GM19328 (cell line): Measurements from ENCODE around the gene PRKCA.

ENCODE experiments used
- ATAC-seq: cut with Tn5 transposase; IDR thresholded peaks from one replicate; pipeline ENCODE4 v1.9.1; 2021; ENCODE audit warnings: mild to moderate bottlenecking, moderate library complexity; ENCODE audit not compliant: unreplicated experiment

PRKCA gene

DNA sequence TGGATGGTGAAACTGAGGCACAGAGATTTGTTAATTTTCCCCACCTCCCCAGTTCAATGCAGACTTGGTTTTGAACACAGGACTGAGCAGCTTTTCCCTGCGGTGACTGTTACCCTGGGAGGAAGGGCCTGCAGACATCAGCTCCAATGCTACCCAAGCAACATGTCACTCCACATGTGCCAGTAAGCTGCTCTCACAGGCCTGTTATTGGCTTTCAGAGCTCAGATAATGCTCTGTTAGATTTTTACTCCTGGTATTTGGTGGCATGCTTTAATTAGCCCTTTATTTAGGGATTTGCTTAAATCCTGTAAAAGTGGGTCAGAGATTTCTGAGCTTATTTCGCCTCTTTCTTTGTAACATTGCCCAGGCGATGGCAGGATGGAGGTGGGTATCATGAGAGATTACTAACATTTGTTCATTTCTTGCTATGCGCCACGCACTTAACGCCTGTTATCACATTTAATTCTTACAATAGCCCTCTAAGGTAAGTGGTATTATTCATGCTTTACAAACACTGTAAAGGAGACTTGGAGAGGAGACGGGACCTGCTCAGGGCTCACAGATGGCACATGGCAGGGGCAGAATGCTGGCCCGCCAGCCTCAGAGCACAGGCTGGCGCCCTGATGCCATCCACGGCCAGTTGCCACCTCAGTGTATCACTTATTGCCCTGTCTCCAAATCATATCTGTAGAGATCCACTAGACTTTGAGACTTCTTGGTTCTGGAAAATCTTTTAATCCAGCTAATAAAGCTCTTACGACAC lies 448.5 kb downstream of the PRKCA start:
- no peak for ATAC-seq

DNA sequence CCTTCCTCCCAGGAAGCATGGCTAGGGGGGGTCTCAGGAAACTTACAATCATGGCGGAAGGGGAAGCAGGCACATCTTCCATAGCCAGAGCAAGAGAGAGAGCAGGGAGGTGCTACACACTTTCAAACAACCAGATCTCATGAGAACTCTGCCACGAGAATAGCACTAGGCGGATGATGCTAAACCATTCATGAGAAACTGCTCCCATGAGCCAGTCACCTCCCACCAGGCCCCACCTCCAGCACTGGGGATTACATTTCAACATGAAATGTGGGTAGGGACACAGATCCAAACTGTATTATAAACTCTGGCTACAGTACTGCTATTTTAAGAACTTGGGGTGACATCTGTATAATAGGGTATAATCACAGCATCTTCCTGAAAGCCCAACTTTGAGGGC lies 449.4 kb downstream of the PRKCA start:
- no peak for ATAC-seq

DNA sequence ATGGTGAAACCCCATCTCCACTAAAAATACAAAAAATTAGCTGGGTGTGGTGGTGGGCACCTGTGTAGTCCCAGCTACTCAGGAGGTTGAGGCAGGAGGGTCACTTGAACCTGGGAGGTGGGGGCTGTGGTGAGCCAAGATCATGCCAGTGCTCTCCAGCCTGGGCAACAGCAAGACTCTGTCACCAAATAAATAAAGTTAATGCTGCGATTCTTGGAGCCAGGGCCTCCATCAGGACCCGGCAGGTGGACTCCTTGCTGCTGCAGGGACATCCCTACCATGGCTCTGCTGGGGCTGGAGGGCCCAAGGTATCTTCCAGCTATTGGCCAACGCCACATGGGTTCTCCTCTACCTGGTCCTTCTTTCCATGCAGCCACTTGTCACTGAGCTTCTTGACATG lies 450.0 kb downstream of the PRKCA start:
- no peak for ATAC-seq

DNA sequence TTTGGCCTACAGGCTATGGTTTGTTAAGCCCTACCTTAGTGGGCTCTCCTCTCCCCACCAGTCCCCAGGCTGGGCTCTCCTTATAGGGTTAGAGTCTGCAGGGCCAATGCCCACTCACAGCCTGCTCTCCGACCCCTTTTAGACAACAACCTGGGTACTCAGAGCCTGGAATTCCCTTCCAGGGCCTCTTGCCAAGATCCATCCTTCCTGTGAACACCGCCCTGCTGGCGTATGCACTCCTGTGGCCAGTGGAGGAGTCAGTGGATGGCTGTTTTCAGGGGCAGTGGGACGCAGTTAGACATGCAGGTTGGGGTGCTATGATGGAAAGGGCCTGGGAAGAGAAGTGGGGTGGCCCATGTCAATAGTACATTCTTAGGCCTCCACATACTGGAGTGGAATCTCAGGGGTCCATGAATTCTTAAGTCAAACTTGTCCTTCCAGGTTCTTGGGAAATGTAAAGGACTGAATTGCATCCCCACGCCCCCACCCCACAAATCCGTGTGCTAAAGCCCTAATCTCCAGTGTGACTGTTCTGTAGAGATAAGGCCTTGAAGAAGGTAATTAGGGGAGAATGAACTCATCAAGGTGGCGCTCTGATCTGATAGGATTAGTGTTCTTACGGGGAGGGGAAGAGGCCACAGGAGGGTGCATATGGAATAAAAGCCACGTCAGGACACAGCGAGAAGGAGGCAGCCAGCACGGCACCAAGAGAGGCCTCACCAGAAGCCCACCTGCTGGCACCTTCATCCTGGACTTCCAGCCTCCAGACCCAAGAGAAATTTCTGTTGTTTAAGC lies 450.9 kb downstream of the PRKCA start:
- ATAC-seq, result no peak

DNA sequence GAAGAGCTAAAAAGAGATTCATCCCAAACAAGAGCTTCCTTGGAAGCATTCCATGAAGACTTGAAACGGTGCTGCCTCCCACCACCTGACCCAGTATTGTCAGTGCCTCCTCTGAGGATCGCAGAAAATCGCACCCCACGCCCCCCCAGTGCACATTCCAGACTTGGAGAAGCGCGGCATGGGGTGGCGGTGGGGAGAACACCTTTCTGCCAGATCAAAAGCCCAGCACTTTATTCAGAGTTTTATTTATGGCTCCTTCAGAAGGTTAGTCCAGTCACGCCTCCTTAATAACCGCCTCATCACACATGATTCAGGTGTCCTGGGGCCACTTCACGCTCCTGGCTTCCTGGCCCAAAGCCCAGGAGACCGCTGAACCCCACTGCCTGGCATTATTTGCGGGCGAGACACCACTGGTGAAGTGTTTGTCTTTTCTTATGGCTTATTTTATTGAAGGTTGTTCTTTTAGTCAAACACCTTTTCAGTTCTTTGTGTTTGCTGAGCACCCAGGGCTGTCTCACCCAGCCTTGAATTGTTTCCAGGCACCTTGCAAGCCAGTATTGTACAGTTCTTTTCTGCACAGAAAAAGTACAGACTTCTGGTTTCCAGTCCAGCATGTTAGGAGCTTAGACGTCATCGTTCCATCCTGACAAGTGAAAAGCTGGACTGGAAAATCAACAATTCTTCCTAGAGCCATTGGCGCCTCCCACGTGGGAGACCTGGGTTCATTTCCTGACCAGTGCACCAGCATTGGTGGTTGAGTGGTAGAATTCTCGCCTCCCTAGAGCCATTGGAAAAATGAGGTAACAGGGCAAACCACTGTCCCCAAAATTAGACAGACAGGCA lies 452.9 kb downstream of the PRKCA start:
- ATAC-seq, result no peak

DNA sequence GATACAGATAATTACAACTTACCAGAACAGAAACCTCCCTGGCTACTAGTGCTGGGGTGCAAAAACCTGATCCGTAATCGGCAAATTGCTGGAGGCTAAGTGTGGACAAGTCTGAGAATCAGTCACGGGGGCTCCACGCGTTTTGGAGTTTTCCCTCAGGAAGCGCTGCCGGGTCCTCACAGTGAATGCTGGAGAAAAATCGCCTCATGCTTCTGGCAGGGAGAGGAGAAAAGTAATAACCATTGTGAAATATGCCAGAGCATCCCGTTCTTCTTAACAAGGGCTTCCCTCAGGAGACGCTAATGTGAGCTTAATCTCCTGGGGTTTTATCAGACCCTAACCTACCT lies 453.5 kb downstream of the PRKCA start:
- ATAC-seq, result no peak

DNA sequence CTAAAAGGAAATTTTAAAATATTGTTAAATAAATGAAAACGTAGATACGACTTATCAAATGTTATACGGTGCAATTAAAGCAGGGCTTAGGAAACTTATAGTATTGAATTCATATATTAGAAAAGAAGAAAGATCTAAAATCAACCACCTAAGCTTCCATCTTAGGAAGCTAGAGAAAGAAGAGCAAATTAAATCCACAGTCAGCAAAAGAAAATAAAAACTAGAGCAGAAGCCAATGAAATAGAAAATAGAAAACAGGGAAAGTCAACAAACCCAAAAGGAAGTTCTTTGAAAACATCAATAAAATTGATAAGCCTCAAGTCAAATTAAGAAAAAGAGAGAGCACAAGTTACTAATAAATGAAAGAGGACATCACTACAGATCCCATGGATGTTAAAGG lies 457.9 kb downstream of the PRKCA start:
- ATAC-seq, result no peak

DNA sequence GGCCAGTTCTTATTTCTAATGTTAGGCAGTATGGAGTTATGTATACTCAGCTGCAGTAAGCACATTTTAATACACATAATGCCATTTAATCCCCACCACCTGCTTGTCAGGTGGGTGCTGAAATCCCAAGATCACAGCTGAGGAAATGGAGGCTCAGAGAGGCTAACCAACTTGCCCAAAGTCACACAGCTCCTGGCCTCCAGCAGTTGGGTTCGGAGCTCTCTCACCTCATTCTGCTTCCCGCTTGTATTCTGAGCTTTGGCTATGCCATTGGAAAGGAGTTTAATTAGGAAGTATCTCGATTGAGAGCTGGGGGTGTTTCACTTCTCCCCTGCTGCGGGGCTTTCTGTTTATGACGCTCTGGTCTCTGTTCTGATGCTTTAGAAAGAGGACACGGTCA lies 459.9 kb downstream of the PRKCA start:
- ATAC-seq, result no peak

DNA sequence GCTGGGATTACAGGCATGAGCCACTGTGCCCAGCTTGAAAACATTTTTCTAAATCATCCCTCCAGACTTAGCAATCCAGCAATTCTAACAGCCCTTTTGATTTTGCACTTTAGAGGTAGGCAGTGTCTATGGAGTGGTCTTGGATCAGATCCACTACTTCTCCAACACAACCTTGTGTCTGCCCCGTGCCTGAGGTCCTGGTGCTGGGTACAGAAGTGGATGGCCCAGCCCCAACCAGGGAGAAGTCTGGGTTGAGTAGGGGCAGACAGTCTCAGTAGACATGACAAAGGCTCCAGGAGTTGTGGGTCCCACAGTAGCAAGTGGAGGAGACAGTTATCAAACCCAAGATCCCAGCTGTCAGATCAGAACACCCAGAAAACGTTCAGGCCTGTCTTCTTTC lies 460.6 kb downstream of the PRKCA start:
- ATAC-seq, result no peak

DNA sequence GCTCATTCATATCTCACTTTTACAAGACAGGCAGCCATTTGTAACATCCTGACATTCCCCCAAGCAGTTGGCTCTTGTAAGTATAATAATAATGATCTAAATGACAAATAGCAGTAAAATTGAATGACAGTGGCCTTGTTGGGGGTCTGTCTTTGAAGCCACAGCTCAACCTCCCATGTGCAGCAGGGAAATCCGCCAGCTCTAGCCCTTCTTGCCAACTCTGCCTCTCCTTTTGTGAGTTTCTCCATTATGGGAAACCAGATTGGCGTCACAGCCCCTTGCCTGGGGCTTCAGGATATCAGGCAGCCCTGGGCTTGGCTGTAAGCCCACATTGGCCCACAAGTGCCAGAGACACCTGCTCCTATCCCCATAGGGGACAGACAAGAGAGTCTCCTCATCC lies 462.1 kb downstream of the PRKCA start:
- ATAC-seq, result no peak

DNA sequence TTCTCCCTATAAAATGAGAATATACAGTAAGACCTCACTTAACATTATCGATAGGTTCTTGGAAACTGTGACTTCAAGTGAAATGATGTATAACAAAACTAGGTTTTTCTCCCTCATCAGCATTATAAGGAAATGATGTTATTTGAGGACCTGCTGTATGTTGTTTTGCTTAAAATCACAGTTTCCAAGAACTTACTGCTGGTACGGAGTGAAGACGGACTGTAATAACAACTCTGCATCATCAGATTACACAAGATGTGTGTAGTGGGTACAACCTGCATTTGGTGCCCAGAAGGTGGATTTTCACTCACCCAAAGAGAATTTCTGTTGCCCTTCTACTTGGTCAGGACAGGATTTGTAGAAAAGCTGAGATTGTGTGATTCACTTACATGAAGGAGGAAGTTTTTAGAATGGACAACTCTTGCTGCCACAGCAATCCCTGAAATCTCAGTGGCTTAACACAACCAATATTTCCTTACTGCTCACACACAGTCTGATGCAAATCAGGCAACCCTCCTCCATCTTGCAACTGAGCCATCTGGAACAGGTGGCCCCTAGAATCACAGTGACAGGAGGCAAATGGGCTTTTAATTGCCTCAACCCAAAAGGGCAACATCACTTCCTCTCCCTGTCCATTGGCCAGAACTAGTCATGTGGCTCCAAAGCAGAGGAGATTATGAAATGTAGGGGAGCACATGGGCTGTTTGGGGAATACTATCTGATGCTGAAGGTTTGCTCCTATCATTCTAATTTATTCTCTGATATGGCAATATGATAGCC lies 464.9 kb downstream of the PRKCA start:
- no peak for ATAC-seq

DNA sequence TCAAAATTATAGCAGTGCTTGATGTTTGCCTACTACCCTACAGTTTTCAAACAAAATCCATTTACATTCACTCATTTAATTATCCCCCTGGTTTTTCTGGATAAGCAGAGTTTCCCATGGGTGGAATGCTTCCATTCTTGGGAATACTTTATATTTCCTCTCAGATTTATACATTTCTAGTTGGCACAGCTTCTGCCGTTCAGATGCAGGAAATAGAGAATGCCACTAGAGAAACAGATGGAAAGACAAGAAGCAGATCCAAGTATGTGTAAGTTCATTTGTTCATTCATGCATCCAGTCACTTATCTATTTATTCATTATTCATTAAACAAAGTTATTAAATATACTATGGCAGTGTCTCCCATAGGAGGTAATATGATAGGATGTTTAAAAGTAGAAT lies 467.5 kb downstream of the PRKCA start:
- no peak for ATAC-seq

DNA sequence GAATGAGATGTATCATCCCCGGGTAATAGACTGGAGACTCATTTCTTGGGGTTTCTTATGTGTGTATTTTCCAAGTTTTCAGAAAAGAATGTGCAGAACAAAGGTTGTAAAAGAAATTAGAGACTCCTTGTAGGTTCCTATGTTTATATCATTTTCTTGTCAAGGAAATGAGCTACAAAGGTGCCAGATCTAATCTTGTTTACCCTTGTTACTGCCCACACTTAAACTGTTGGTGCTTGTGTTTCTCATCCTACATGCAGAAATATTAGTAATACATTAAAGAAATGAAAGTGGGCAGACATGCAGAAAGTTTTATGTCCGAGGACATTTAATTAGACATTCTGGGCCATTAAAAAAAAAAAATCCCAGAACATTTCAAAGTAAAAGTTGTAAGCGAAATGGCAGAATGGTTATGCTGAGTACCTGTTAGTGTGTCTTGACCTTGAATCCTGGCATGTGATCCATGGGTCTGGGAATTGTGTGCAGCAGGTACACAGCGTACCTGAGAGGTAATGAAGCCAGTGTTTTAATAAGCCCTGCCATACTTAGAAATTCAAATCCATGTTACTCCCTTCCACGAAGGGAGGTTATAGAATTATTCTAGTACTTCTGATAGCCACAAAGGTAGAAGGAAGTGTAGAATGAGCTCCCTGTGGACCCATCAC lies 469.9 kb downstream of the PRKCA start:
- no peak for ATAC-seq

DNA sequence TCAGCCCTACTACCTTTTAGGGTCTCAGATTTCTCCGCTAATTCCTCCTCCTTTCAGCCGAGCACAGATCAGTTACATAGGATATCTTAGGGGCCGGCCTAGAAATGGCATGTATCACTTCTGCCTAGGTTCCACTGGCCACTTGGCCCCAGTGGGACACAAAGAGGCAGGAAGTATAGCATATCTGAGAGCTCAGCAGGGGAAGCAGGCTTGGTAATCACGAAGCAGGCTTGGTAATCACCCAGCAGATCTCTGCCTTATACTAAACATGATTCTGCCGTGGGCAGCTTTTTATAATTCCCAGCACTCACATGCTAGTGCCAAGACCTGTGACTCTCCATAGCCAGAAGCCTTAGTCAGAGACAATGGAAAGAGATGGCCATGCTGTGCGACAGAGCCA lies 472.9 kb downstream of the PRKCA start:
- no peak for ATAC-seq

DNA sequence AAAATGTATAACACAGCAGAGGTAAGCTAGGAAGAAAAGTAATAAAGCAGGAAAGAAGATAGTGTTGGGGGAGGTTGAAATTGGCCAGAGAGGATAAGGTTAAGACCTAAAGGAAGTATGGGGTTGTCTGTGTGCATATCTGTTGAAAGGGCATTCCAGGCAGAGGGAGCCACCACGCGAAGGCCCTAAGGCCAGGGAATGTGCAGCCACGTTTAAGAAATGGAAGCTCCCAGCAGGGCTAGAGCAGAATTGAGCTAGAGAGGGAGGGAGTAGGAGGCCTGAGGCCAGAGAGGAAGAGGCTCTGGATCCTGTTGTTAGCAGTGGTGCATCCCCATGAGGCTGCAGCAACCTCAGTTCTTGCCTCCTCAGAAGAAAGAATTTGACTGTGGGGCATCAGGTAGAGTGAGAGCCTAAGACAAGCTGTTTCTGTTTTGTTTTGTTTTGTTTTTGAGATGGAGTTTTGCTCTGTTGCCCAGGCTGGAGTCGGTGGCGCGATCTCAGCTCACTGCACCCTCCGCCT lies 473.5 kb downstream of the PRKCA start:
- no peak for ATAC-seq

DNA sequence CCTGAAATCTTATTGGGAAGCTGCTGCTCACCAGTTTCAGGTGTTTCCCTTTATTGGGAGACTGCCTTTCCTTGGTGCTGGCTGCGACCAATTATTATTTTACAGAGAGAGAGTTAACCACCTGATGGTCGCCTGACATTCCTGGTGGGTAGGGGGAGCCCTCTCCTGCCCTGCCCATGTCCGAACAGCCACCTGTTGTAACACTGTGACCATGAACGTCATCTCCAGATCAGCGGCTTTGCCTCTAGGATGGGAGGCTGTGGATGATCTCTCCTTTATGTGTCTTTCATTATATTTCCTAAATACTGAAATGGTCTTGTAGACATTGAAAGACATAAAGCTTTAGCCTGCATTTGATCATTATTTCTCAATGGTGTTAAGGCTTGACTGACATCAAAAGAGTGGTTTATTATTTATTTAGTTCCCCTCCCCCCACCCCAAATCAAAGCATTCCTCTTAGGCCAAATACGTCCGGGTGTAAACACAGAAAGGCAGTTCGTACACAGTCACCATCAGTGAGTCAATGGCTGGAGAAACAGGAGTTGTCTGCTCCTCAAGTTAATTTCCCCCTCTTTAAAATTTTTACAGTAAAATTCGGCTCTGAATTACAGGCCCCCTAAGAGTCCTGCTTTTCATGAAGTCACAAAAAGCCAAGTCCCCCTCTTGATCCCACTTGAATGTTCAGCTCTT lies 474.7 kb downstream of the PRKCA start:
- no peak for ATAC-seq

DNA sequence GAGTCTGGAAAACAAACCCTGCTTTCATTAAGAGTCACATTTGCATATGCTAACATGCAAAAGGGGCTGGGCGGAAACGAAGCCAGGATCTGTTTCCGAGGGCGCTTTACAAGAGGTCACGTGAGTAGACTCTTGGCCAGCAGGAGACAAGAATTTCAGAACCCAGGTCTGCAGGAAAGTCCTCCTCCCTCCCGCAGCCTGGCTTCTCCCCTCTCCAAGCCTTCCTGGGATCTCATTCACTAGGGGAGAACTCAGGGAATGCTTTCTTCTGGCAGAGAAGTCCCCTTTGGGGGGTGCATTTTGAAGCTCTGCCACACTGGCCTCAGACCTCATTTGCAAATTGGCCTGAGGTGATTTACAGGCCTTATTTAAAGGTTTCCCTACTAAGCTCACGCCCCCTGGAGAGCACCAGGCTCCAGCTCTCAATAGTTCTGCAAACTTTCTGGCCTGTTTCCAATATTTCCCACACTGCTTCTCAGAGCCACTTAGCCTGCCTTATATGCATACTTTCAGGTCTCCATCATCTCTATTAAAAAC lies 475.3 kb downstream of the PRKCA start:
- no peak for ATAC-seq

DNA sequence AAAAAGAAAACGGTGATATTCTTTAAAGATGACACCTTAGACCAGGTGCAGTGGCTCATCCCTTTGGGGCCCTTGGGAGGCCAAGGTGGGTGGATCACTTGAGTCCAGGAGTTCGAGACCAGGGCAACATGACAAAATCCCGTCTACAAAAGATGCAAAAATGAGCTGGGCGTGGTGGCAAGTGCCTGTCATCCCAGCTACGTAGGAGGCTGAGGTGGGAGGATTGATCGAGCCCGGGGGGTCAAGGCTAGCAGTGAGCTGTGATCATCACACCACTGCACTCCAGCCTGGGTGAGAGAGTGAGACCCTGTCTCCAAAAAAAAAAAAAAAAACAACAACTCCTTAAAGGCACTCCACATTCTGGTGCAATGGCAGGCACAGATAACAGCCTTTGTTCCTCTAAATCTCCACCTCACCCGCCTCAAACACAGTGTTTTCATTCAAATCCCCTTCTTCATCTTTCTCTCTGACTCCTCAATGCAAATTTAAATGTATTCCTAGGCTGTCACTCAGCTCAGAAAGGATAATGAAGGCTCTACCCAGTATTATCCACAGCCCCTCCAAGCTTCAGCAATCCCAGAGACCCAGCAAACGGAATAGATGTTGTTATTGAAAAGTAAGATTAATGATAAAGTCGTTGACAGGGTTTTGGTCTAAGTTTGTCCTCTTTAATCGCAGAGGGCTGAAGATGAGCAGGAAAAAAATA lies 476.3 kb downstream of the PRKCA start:
- ATAC-seq, result no peak

DNA sequence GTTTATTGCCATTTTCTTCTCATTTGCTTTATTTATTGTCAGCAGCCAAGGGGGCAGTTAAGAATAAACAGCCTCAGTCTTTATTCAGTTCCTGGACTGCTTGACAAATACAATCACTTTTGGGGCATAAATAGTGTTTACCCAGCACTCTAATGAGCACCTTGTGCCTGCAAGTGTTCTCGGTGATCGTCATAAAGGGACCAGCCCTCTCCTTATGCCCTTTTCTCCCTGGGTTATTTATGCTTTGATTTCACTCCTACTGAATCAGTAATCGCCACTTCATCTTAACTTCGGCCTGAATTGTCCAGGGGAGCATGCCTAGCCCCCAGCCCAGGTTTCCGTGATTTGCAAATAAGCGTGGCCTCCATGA lies 476.8 kb downstream of the PRKCA start:
- no peak for ATAC-seq
